Measurements from ENCODE around the gene MED12L.

DNA sequence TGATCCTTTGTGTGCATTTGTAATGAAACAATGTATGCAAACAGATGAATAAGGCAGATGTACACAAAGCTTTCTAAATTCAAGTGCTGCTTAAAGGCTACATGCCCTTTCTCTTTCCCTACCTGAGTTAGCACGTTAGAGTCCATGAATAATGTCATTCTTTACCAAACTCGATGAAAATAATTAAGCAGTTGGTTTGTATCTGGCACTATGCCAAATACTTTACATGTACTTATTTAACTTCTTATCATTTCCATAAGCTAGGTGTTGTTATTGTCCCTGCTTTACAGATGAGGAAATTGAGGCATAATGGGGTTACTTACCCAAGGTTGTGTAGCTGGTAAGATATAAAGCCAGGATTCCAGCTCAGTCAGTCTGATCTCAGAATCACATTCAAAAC is 115.1 kb downstream of the MED12L start:
- TF ChIP-seq TCF4 (CRISPR knock-in tag; IDR thresholded peaks at IDR 0.05; ENCODE audit: borderline replicate concordance) (no peak), SNAI2 (CRISPR knock-in tag; IDR thresholded peaks at IDR 0.05) (no peak), ZFP3 (CRISPR knock-in tag; IDR thresholded peaks at IDR 0.05) (no peak), GLIS3 (CRISPR knock-in tag; IDR thresholded peaks at IDR 0.05) (no peak)
- TF ChIP-seq, protein P1, sequence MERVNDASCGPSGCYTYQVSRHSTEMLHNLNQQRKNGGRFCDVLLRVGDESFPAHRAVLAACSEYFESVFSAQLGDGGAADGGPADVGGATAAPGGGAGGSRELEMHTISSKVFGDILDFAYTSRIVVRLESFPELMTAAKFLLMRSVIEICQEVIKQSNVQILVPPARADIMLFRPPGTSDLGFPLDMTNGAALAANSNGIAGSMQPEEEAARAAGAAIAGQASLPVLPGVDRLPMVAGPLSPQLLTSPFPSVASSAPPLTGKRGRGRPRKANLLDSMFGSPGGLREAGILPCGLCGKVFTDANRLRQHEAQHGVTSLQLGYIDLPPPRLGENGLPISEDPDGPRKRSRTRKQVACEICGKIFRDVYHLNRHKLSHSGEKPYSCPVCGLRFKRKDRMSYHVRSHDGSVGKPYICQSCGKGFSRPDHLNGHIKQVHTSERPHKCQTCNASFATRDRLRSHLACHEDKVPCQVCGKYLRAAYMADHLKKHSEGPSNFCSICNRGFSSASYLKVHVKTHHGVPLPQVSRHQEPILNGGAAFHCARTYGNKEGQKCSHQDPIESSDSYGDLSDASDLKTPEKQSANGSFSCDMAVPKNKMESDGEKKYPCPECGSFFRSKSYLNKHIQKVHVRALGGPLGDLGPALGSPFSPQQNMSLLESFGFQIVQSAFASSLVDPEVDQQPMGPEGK (CRISPR knock-in tag; IDR thresholded peaks at IDR 0.05; ENCODE audit: borderline replicate concordance), result no peak
- TF ChIP-seq, protein P2, sequence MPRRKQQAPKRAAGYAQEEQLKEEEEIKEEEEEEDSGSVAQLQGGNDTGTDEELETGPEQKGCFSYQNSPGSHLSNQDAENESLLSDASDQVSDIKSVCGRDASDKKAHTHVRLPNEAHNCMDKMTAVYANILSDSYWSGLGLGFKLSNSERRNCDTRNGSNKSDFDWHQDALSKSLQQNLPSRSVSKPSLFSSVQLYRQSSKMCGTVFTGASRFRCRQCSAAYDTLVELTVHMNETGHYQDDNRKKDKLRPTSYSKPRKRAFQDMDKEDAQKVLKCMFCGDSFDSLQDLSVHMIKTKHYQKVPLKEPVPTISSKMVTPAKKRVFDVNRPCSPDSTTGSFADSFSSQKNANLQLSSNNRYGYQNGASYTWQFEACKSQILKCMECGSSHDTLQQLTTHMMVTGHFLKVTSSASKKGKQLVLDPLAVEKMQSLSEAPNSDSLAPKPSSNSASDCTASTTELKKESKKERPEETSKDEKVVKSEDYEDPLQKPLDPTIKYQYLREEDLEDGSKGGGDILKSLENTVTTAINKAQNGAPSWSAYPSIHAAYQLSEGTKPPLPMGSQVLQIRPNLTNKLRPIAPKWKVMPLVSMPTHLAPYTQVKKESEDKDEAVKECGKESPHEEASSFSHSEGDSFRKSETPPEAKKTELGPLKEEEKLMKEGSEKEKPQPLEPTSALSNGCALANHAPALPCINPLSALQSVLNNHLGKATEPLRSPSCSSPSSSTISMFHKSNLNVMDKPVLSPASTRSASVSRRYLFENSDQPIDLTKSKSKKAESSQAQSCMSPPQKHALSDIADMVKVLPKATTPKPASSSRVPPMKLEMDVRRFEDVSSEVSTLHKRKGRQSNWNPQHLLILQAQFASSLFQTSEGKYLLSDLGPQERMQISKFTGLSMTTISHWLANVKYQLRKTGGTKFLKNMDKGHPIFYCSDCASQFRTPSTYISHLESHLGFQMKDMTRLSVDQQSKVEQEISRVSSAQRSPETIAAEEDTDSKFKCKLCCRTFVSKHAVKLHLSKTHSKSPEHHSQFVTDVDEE (CRISPR knock-in tag; IDR thresholded peaks at IDR 0.05), result no peak
- TF ChIP-seq, protein P3, sequence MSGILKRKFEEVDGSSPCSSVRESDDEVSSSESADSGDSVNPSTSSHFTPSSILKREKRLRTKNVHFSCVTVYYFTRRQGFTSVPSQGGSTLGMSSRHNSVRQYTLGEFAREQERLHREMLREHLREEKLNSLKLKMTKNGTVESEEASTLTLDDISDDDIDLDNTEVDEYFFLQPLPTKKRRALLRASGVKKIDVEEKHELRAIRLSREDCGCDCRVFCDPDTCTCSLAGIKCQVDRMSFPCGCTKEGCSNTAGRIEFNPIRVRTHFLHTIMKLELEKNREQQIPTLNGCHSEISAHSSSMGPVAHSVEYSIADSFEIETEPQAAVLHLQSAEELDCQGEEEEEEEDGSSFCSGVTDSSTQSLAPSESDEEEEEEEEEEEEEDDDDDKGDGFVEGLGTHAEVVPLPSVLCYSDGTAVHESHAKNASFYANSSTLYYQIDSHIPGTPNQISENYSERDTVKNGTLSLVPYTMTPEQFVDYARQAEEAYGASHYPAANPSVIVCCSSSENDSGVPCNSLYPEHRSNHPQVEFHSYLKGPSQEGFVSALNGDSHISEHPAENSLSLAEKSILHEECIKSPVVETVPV (CRISPR knock-in tag; IDR thresholded peaks at IDR 0.05), result no peak
